Gastrocnemius medialis (tissue), 4 donors: ENCODE results near the gene HOXA7. TPM values are rescaled to one million over a fixed set of nuclear protein-coding genes. Genes with fewer than 3 reads are reported as not detected.

Experiments used
- ATAC-seq, 2 donors: fragments of 150-250 bp; one replicate each; pipeline ENCODE4 v1.9.1; 2016
- DNase-seq, 2 donors: peaks; one replicate each; pipeline ENCODE4 v3.0.0-alpha.2; 2019
- H3K27ac ChIP-seq, 4 donors: fragments of 200-600 bp; sonication (generic); 1 replicate in 1 of 4; 2 replicates in 3 of 4; pipeline ENCODE4 v1.5.1; 2016 to 2018; ENCODE audit warnings: mild to moderate bottlenecking in 2 of 4, moderate library complexity in 1 of 4
- H3K27me3 ChIP-seq, 3 donors: fragments of 200-600 bp; sonication (generic) in 2 of 3; 1 replicate in 1 of 3; 2 replicates in 2 of 3; pipeline versions ENCODE4 v1.5.1 to v1.6.0; 2016 to 2019; ENCODE audit warnings: mild to moderate bottlenecking in 1 of 3, moderate library complexity in 1 of 3
- H3K36me3 ChIP-seq, 2 donors: fragments of 200-600 bp; sonication (generic) in 1 of 2; one replicate each; pipeline ENCODE4 v1.5.1; 2017 to 2018
- H3K4me1 ChIP-seq, 2 donors: fragments of 200-600 bp; sonication (generic) in 1 of 2; one replicate each; pipeline ENCODE4 v1.5.1; 2016 to 2017; ENCODE audit warnings: mild to moderate bottlenecking in 2 of 2
- H3K4me3 ChIP-seq, 4 donors: fragments of 200-600 bp; sonication (generic) in 3 of 4; 1 replicate in 1 of 4; 2 replicates in 3 of 4; pipeline ENCODE4 v1.5.1; 2016 to 2019; ENCODE audit warnings: mild to moderate bottlenecking in 2 of 4
- H3K9me3 ChIP-seq, 3 donors: fragments of 200-600 bp; sonication (generic) in 2 of 3; 1 replicate in 1 of 3; 2 replicates in 2 of 3; pipeline ENCODE4 v1.5.1; 2016 to 2019
- CTCF ChIP-seq, 5 experiments: fragments of 450-650 bp in 3 of 5; fragments of 200-600 bp in 2 of 5; sonication (generic) in 2 of 5; IDR thresholded peaks in 4 of 5; conservative IDR thresholded peaks in 1 of 5; 1 replicate in 4 of 5; 2 replicates in 1 of 5; pipeline ENCODE4 v1.5.1; 2016 to 2019; ENCODE audit warnings: antibody characterized with exemption in 5 of 5, mild to moderate bottlenecking in 3 of 5, moderate library complexity in 3 of 5
- POLR2A ChIP-seq, 2 donors: fragments of 450-650 bp; IDR thresholded peaks; one replicate each; pipeline ENCODE4 v1.6.1; 2017; ENCODE audit warnings: antibody characterized with exemption in 2 of 2, mild to moderate bottlenecking in 2 of 2, moderate library complexity in 2 of 2
- in situ Hi-C, 4 donors: fragments of 200-750 bp; cut with MboI; loops; one replicate each; pipeline versions ENCODE4 v1.15.0 to v1.8.0; 2017; ENCODE audit warnings: low sequenced_read_pairs in 4 of 4
- intact Hi-C: fragments of 100-400 bp; cut with DNase I; formaldehyde crosslinking; loops from one replicate; pipeline ENCODE4 v1.15.1; 2023; ENCODE audit warnings: low total_unique reads
- total RNA-seq, 4 donors: library from RNA; depleted of rRNA; stranded (reverse); fragments of >200 nt; gene quantifications; one replicate each; pipeline versions ENCODE4 v1.1.0 to v1.2.3, GENCODE V29; 2016

The HOXA7 gene
- total RNA-seq, 4 donors from 2014 or later: 5.3 to 12.8 (median 8.6) TPM

GRCh38 chr7:27164367-27165088 lies 8.1 kb upstream of the HOXA7 start:
- TF ChIP-seq POLR2A (IDR thresholded peaks at IDR 0.05) (no peak), CTCF (IDR thresholded peaks at IDR 0.05 in 4 of 5, conservative IDR thresholded peaks at IDR 0.05 in 1 of 5) (peak in 2 of 5 experiments; percentile 16 to 43)
- DNase-seq (peak in 1 of 2 donors; percentile 54), ATAC-seq (peak; percentile 5 to 13)
- Histone ChIP-seq H3K4me1 (peaks cover 12 to 43% of the 10 kb centered on the region in 2 donors), H3K27me3 (no peaks in the 10 kb centered on the region), H3K9me3 (no peaks in the 10 kb centered on the region), H3K4me3 (peak overlapping the region; percentile 62 to 88 (median 77)), H3K36me3 (no peaks in the 10 kb centered on the region), H3K27ac (peak overlapping the region; percentile 90 to 99 (median 95))
- intact Hi-C loops (loop anchor here (1.0 to 10.0 kb wide), 6 partner anchors 8 to 1400 kb away; partner anchors contain the start of genes CBX3, HNRNPA2B1, HOXA4 and HOXA7), in situ Hi-C loops (loop anchor here in 2 of 4 donors (5.0 to 25.0 kb wide), 3 partner anchors 952 to 1307 kb away; partner anchors contain the start of genes CBX3 (in 1 of the 2) and HNRNPA2B1 (in 1 of the 2))

GRCh38 chr7:27164045-27164366 lies 7.5 kb upstream of the HOXA7 start:
- H3K4me3 ChIP-seq: peak overlapping the region; percentile 62 to 88 (median 77)
- H3K27me3 ChIP-seq: no peaks in the 10 kb centered on the region
- intact Hi-C loops: loop anchor here (2.0 to 10.0 kb wide), 3 partner anchors 963 to 1399 kb away; partner anchors contain the start of genes CBX3 and HNRNPA2B1
- in situ Hi-C loops: loop anchor here in 1 of 4 donors (10.0 to 25.0 kb wide), 2 partner anchors 952 to 1299 kb away; partner anchors contain the start of genes CBX3 and HNRNPA2B1
- peaks cover 12 to 43% of the 10 kb centered on the region in 2 donors for H3K4me1 ChIP-seq
- ATAC-seq: no peak
- H3K27ac ChIP-seq: peak overlapping the region; percentile 90 to 99 (median 95)
- H3K36me3 ChIP-seq: no peaks in the 10 kb centered on the region
- TF ChIP-seq POLR2A (IDR thresholded peaks at IDR 0.05) (no peak), CTCF (IDR thresholded peaks at IDR 0.05 in 4 of 5, conservative IDR thresholded peaks at IDR 0.05 in 1 of 5) (no peak)
- no peaks in the 10 kb centered on the region for H3K9me3 ChIP-seq
- DNase-seq: no peak

GRCh38 chr7:27163288-27164044 lies 7.0 kb upstream of the HOXA7 start:
- Histone ChIP-seq H3K36me3 (no peaks in the 10 kb centered on the region), H3K27ac (peak overlapping the region; percentile 90 to 99 (median 95)), H3K9me3 (no peaks in the 10 kb centered on the region), H3K4me3 (peak overlapping the region; percentile 62 to 88 (median 77)), H3K4me1 (peaks cover 12 to 43% of the 10 kb centered on the region in 2 donors), H3K27me3 (no peaks in the 10 kb centered on the region)
- no peak for TF ChIP-seq CTCF (IDR thresholded peaks at IDR 0.05 in 4 of 5, conservative IDR thresholded peaks at IDR 0.05 in 1 of 5)
- TF ChIP-seq POLR2A (IDR thresholded peaks at IDR 0.05): no peak
- in situ Hi-C loops (loop anchor here in 1 of 4 donors (10.0 to 25.0 kb wide), 2 partner anchors 951 to 1299 kb away; partner anchors contain the start of genes CBX3 and HNRNPA2B1), intact Hi-C loops (loop anchor here (2.0 to 10.0 kb wide), 3 partner anchors 963 to 1399 kb away; partner anchors contain the start of genes CBX3 and HNRNPA2B1)
- DNase-seq: peak in 1 of 2 donors; percentile 12
- ATAC-seq: no peak

GRCh38 chr7:27162561-27163287 lies 6.2 kb upstream of the HOXA7 start:
- in situ Hi-C loops: loop anchor here in 1 of 4 donors (10.0 to 25.0 kb wide), 2 partner anchors 950 to 1298 kb away; partner anchors contain the start of genes CBX3 and HNRNPA2B1
- H3K4me1 ChIP-seq: peaks cover 12 to 37% of the 10 kb centered on the region in 2 donors

More at GRCh38 chr7:27162561-27163287, 6.2 kb upstream of the HOXA7 start:
- DNase-seq: no peak
- peak overlapping the region in 3 of 4 donors; percentile 70 to 88 (median 84) for H3K4me3 ChIP-seq
- no peaks in the 10 kb centered on the region for H3K9me3 ChIP-seq
- TF ChIP-seq CTCF (IDR thresholded peaks at IDR 0.05 in 4 of 5, conservative IDR thresholded peaks at IDR 0.05 in 1 of 5) (no peak), POLR2A (IDR thresholded peaks at IDR 0.05) (no peak)
- no peaks in the 10 kb centered on the region for H3K36me3 ChIP-seq
- intact Hi-C loops: loop anchor here (5.0 to 10.0 kb wide), 2 partner anchors 1210 to 1398 kb away; no protein-coding TSS in a partner anchor
- H3K27me3 ChIP-seq: no peaks in the 10 kb centered on the region
- H3K27ac ChIP-seq: peak overlapping the region in 2 of 4 donors; percentile 2 to 98
- no peak for ATAC-seq
